RWPE2 (cell line): ENCODE results near the gene TP53I3.

ENCODE experiments used
- ATAC-seq: fragments of 200-7000 bp; cut with Tn5 transposase; 3 replicates; pipeline ENCODE4 v1.9.1; 2021; ENCODE audit warnings: low read depth
- DNase-seq: peaks from one replicate; pipeline ENCODE4 v3.0.0-alpha.2; 2020; ENCODE audit warnings: low spot score
- H3K27ac ChIP-seq: fragments of 450-650 bp; 2 replicates; pipeline ENCODE4 v1.5.1; 2017; ENCODE audit warnings: mild to moderate bottlenecking; ENCODE audit not compliant: poor library complexity, severe bottlenecking
- H3K27me3 ChIP-seq: fragments of 250-450 bp; sonication (Bioruptor Pico); 2 replicates; pipeline ENCODE4 v1.5.1; 2021; ENCODE audit warnings: mild to moderate bottlenecking, moderate library complexity; ENCODE audit not compliant: insufficient read depth, poor library complexity, severe bottlenecking
- H3K36me3 ChIP-seq: fragments of 250-450 bp; sonication (Bioruptor Pico); 2 replicates; pipeline ENCODE4 v1.5.1; 2020; ENCODE audit warnings: low read depth, mild to moderate bottlenecking, moderate library complexity
- H3K4me1 ChIP-seq: fragments of 250-450 bp; sonication (Bioruptor Pico); 2 replicates; pipeline ENCODE4 v1.5.1; 2021; ENCODE audit warnings: mild to moderate bottlenecking, moderate library complexity; ENCODE audit not compliant: insufficient read depth, poor library complexity, severe bottlenecking
- H3K4me3 ChIP-seq: fragments of 250-450 bp; sonication (Bioruptor Pico); 2 replicates; pipeline ENCODE4 v1.5.1; 2021; ENCODE audit warnings: mild to moderate bottlenecking, moderate library complexity; ENCODE audit not compliant: severe bottlenecking
- H3K9me3 ChIP-seq: fragments of 250-450 bp; sonication (Bioruptor Pico); 2 replicates; pipeline ENCODE4 v1.5.1; 2021; ENCODE audit warnings: mild to moderate bottlenecking, moderate library complexity; ENCODE audit not compliant: severe bottlenecking
- TF ChIP-seq, protein P1 (sequence below): fragments of 450-650 bp; IDR thresholded peaks from one replicate; pipeline ENCODE4 v1.5.1; 2017; ENCODE audit warnings: mild to moderate bottlenecking, moderate library complexity; ENCODE audit not compliant: poor library complexity, severe bottlenecking

Gene TP53I3

DNA sequence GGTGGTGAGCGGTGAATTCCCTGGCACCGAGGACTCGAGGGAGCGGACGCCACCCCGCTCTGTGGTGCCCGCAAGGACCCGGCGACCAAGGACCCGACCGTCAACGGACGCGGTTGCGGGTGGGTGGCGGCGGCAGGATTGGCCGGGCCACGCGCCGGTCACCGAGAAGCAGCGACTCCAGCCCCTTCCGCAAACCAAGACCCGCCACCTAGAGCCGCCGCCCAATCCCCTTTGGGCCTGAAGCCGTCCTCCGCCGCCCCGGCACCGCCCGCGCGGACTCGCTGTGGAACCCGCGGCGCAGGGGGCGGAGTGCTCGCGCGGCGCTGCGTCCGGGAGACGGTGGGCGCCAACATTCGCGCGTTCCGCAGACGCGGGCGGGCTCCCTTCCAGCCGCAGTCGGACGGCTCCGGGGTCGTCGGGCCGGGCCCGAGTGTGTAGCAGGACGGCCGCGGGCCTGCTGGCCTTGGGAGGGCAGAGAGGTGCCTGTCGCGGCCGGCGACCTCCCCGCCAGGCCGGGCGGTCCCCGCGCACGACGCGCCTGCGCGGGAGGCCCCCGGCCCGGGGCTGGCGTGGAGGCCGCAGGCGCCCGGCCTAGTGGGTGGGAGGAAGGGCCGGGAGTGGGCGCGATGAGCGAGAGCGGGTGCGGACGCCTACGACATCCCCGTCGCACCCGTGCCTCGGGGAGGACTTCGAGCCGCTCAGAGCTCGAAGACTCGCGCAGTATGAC lies 38.7 kb upstream of the TP53I3 start, which contains the start of the genes FAM228B and PFN4:
Gene FAM228B, plus strand, starts transcription at position 275 of the 727 bp plus-strand sequence. CDS start 893 bp downstream, outside the sequence.
Gene PFN4, minus strand, starts transcription at position 140 of the 727 bp plus-strand sequence. CDS start 799 bp downstream, outside the sequence.
- DNase-seq (peak; percentile 81), ATAC-seq (peak; percentile 94)
- H3K9me3 ChIP-seq = no peaks in the 10 kb centered on the region
- H3K36me3 ChIP-seq = no peaks in the 10 kb centered on the region
- H3K4me1 ChIP-seq = peaks cover 10% of the 10 kb centered on the region
- peak within 1 kb of the TSS; percentile 62 for H3K27ac ChIP-seq
- H3K27me3 ChIP-seq = no peaks in the 10 kb centered on the region
- TF ChIP-seq, protein P1, sequence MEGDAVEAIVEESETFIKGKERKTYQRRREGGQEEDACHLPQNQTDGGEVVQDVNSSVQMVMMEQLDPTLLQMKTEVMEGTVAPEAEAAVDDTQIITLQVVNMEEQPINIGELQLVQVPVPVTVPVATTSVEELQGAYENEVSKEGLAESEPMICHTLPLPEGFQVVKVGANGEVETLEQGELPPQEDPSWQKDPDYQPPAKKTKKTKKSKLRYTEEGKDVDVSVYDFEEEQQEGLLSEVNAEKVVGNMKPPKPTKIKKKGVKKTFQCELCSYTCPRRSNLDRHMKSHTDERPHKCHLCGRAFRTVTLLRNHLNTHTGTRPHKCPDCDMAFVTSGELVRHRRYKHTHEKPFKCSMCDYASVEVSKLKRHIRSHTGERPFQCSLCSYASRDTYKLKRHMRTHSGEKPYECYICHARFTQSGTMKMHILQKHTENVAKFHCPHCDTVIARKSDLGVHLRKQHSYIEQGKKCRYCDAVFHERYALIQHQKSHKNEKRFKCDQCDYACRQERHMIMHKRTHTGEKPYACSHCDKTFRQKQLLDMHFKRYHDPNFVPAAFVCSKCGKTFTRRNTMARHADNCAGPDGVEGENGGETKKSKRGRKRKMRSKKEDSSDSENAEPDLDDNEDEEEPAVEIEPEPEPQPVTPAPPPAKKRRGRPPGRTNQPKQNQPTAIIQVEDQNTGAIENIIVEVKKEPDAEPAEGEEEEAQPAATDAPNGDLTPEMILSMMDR = no peak
- H3K4me3 ChIP-seq = peak within 1 kb of the TSS; percentile 97

DNA sequence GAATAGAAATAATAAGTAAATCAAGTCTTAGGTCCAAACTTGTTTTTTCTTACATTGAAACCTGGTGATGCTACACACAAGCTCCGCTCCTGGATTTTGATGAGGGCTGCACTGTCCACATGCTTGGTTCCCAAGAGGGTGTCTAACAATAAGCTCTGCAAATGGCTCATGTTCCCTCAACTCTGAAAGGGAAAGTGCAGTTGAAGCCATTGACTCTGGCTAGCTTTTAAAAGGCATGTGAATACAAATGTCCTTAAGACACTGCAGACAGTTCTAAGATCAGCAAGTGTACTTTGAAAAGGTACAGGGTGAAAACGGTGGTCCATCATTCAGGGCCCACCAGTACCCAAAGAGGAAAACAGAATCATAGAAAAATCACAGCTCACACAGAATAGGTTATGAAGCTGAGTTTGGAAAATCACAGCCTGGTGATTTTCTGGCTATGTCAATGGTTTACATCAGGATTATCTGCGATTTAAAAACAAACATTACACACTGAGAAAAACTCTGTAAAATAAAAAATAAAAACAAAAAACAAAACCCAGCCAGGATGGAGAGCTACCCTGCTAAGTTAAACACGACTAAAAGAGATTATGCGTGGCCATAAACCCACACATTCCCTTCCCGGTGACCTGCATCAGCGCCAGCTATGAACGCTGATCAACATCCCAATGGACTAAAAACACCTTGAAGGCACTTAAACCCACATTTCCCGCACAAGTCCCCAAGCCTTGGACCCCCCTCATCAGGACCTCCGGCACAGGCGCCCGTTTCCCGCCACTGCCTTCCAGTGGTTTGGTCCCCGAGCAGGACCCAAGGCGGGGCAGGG lies 37.9 kb upstream of the TP53I3 start:
- H3K9me3 ChIP-seq = no peaks in the 10 kb centered on the region
- H3K27ac ChIP-seq = peak overlapping the region; percentile 62
- H3K27me3 ChIP-seq = no peaks in the 10 kb centered on the region
- peak overlapping the region; percentile 97 for H3K4me3 ChIP-seq
- DNase-seq = no peak
- TF ChIP-seq, protein P1 = no peak
- ATAC-seq = no peak; the same call in 2 of the 3 replicates
- H3K36me3 ChIP-seq = no peaks in the 10 kb centered on the region
- H3K4me1 ChIP-seq = peaks cover 10% of the 10 kb centered on the region

DNA sequence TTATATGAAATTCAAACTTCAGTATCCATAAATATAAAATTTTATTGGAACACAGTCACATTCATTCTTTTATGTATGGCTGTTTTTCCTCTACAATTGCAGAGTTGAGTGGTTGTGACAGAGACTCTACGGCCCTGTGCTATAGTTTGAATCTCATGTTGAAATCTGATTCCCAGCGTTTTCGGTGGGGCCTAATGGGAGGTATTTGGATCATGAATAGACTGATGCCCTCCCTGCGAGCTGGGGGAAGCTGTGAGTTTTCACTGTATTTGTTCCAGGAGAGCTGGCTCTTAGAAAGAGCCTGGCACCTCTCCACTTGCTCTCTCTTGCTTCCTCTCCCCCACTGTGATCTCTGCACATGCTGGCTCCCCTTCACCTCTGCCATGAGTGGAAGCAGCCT lies 36.8 kb upstream of the TP53I3 start:
- ATAC-seq (no peak), DNase-seq (no peak)
- H3K9me3 ChIP-seq = no peaks in the 10 kb centered on the region
- TF ChIP-seq, protein P1 = no peak
- no peaks in the 10 kb centered on the region for H3K27me3 ChIP-seq
- peaks cover 10% of the 10 kb centered on the region for H3K4me1 ChIP-seq
- H3K36me3 ChIP-seq = no peaks in the 10 kb centered on the region
- no peak overlapping the region for H3K27ac ChIP-seq
- H3K4me3 ChIP-seq = no peak overlapping the region

DNA sequence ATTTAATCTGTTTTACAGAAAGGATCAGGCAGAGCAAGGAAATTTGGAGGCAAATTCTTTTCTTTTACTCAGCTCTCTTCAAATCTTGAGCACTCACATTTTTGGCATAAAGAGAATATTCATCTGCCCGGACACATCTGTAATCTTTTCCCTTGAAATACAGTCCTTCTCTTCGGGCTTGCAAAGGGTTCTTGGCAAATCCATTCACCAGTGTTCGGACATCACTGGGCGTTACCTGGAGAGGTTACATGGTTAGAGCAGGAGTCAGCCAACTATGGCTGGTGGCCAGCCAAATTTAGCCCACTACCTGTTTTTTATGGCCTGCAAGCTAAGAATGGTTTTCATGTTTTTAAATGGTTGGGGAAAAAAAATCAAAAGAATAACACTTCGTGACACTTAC lies 36.4 kb upstream of the TP53I3 start:
- ATAC-seq = no peak
- Histone ChIP-seq H3K27ac (no peak overlapping the region), H3K4me3 (no peak overlapping the region), H3K4me1 (peaks cover 10% of the 10 kb centered on the region), H3K9me3 (no peaks in the 10 kb centered on the region), H3K27me3 (no peaks in the 10 kb centered on the region), H3K36me3 (no peaks in the 10 kb centered on the region)
- TF ChIP-seq, protein P1 = no peak
- no peak for DNase-seq
